GM21723 (cell line): ENCODE results near the gene KATNAL1.

ENCODE experiments used
- ATAC-seq: cut with Tn5 transposase; IDR thresholded peaks from one replicate; pipeline ENCODE4 v1.9.1; 2021; ENCODE audit warnings: mild to moderate bottlenecking, moderate library complexity; ENCODE audit not compliant: unreplicated experiment

KATNAL1 gene

DNA sequence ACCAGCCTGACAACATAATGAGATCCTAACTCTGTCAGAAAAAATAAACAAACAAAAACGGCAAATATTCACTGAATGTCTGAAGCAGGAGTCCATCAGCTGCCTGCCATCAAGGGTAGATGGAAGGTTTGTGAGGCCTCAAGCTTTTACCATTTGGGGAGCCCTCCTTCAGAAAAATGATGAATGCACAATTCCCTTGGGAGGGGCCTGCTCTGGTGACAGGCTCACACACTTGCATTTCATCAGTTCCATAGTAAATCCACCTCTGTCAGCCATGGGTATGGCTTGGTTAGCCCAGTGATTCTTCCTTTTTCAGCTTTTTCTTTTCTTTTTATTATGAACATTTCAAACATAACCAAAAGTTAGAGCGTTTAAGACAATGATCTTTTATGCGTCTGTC, 26.3 kb upstream of the KATNAL1 start:
- no peak for ATAC-seq

DNA sequence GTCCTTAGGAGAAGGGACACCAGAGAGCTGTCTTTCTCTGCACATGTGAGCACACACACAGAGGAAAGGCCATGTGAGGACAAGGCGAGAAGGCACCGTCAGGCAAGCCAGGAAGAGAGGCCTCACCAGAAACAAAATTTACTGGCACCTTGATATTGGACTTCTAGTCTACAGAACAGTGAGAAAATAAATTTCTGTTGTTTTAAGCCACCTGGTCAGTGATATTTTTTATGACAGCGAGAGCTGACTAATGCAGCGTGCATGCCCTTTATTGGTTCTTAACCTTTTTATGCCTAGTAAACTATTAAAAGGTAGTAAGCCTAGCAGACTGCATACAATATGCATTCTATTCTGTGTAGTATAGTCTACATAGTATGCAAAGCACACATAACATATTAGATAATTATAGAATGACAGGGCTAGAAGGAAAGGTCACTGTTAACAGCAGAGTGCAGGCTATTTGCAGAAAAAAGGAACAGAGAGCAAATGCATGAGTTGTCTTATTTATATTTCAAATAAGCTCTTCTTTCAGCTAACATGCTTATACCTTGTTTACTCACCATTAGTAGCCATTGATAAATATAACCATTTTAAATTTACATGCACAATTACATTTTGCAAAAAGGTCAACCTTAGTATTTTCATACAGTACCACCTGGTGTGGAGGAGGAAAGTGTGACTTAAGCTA, 25.2 kb upstream of the KATNAL1 start:
- no peak for ATAC-seq

DNA sequence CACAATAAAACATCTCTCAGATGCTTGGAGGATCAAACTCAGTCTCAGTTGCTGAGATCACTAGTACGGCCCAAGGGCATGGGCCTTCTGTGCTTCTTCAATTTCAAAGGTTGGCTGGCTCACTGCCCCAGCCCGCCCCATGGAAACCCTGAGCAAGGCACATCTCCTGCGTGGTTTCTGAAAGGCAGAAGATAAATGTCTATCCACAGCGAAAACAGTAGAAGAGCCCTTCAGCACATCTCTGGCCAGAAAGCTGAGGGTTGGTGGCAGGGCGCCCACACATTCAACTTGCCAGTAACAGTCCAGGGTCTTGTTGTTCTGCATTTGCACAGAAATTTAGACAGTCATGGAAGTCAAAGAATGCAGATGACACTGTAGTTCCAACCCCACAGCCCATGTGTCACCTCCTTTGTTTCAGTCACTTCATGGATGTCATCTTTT, 24.0 kb upstream of the KATNAL1 start:
- ATAC-seq: no peak

DNA sequence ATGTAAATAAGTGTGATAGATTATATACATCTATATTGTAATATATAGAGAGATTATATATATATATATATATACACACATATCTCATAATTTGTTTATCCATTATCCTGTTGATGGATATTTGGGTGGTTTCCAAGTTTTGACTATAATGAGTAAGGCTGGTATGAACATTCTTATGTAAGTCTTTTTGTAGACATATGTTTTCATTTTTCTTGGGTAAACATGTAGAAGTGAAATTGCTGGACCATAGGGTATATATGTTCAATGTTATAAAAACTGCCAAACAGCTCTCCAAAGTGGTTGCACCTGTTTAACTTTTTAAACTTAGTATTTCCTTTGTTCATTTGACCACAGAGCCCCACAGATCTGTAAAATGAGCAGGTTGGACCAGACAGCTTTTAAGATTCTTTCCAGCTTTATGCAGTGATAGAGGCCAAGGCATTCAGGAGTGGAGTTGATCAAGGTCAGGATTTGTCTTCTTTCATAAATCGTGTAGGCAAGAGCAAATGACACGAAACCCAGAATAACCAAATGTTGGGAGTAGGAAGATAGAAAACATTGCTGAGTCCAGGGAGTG, 21.7 kb upstream of the KATNAL1 start:
- ATAC-seq: no peak

DNA sequence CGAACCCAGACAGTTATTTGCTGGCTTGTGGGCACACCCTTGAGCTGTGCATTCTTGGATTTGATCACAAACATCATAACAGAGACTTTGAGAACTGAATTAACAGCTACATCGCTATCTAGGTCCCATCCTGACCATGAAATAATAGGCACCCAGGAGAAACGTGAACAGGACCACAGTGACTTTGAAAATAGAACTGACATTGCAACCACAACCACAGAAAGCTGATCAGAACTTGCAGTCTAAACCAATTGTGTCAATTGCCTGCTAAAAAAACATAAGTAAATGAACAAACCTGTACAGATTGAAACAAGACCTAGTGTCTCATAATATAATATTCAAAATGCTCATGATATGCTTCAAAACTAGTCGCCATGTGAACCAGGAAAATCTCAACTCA, 18.3 kb upstream of the KATNAL1 start:
- ATAC-seq: no peak

DNA sequence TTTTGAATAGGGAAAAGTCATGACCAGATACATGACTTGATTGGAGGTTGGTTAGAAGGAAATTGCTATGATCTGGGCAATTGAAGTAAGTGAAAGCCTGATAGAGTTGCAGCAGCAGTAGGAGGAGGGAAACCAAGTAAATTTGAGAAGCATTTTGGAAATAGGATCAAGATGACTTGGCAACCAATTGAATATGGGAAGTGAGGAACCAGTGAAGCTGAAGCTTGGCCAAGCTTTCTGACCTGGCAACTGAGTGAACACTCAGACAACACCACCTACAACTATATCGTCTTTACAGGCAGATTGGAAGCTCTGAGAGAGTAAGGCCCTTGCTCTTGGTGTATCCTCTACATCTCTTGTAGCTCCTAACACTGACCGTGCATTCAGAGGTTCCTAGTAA, 16.2 kb upstream of the KATNAL1 start:
- ATAC-seq: no peak

DNA sequence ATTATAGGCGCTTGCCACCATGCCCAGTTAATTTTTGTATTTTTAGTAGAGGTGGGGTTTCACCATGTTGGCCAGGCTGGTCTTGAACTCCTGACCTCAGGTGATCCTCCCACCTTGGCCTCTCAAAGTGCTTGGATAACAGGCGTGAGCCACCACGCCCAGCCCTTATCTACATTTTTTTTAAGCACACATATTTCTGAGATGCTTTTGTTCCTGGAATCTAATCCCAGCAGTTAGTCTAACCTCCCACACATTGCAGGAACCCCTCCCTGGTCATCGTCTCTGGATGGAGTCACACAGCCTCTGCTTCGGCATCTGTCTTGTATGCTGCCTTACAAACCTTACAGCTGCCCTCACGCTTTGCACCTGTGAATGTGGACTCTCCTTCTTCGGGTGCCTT, 15.1 kb upstream of the KATNAL1 start:
- no peak for ATAC-seq

DNA sequence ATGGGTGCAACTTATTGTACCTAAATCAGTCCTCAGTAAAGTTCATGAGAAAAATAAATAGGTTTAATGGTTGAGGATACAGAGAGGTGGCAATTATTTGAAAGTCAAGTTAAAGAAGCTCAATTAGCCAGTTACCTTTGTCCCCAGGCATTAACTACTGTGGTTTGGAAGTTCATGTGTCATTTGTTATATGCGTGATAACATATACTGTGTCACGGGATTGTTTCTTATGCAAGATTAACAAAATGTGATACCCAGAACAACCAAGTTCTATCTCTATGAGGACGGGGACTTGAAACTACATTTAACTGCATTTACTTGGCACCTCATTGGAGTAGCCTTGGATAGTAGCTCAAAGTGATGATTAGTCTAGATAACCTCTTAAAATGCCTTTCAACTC, 13.9 kb upstream of the KATNAL1 start:
- no peak for ATAC-seq

DNA sequence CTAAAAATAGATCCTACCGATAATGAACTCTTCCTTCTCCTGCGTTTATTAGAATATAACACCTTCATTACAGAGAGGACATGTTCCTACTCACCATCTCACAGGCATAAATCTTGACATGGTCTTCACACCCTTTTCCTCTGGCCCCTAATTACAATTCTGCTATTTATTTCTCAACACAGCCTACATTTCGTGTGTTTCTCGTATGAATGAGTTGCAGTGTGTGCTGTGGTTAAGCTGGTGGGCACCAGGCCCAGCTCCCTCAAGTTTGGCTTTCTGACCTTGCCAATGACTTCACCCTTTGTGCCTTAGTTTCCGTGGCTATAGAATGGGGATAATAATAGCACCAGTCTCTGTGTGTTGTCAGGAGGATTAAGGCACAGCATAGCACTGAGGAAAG, 12.3 kb upstream of the KATNAL1 start:
- no peak for ATAC-seq

DNA sequence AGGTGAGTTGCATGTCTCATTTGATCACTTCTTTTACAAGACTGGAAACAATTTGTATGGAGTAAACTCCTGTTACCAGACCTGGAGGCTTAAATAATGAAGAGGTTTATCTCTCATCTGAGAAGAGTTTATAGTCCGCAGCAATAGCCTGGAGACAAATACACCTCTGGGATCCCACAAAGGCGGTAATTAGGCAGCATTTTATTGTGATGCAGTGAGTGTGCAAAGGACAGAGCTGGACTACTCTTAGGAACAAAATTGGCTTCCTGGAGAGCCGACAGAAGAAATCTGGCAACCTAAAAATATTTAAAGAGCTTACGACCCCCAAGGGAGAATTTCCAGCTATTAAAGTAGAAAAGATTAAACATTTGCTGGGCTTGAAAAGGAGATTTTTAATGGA, 11.8 kb upstream of the KATNAL1 start:
- ATAC-seq: no peak

DNA sequence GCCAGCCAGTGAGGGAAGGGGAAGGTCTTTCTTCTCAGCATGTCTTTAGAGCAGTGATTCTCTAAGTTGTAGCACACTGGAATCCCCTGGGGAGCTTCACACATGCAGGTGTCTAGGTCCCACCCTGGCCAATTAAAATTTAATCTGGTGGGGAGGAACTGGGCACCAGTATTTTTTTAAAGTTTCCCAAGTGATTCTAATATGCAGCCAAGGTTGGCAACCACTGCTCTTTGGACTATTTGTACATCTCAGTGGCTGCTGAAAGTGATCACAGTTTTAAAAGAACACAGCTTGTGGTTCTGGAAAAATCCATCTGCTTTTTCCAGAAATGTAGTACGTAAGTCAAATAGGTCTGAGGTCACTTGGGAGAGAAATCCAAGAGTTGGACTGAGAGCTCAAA, 10.7 kb upstream of the KATNAL1 start:
- ATAC-seq: no peak

DNA sequence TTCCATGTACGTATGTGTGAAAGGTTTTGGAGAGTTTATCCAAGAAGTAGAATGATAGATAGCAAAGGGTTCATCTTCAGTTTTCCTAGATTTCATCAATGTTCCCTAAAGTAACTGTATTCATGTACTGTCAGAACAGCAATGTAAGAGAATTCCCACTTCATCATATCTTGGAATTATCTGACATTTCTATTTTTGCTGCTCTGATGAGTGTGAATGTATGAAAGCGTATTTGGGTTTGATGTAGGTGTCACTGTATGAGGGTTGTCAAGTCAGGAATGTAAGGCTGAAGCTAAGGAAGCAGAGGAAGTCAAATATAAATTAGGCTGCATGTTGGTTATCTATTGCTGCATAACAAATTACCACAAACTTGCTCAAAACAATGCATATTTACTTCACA, 7.2 kb upstream of the KATNAL1 start:
- ATAC-seq: no peak

DNA sequence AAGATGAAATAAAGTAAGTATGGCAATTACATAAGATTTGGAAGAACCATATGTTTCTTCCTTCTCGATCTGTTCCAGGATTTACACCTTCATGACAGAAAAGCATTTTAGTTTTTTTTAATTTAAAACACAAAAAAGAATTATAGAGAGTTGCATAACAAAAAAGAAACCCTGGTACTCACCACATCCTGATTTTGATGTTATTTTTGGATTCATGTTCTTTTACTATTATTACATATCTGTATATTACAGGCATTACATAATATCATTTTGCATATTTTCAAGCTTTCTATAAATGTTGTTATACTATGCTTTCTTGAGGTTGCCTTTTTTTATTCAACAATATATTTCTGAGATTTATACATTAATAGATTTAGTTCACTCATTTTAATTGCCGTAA, 6.7 kb upstream of the KATNAL1 start:
- no peak for ATAC-seq

DNA sequence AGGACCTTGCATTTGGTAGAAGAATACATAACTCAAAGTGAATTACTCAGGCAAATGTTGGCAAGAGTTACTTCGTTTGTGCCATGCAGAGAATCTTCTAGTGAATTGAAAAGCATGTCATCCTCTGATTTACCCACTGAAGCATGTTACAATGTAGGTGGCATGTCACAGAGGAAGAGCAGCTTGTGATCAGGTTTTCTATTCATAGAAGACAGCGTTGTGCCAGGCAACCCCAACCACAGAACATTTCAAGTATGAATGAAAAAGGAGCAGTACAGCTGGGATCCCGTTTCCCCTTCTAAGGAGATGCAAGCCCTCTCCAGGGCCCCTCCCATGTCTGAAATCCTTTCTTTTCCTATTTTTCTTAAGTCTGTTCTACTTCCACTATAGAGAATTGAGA, 6.0 kb upstream of the KATNAL1 start:
- no peak for ATAC-seq

DNA sequence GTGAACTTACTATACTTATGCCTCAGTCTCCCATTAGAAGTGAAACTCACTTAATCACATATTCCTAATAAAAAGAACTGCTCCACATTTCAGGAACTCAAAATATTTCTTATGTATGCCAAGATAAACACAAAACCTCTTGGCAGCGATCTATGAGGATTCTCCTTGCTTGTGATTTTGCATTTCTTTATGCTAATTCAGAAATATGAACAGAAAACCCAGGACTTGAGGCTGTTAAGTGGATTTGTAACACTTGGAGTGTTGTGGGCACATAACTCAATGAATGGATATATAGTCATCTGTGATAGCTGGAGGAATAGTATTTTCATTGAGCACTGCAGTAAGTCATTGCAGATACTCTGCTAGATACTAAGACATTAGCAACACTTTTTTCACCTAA, 5.6 kb upstream of the KATNAL1 start:
- ATAC-seq: no peak

DNA sequence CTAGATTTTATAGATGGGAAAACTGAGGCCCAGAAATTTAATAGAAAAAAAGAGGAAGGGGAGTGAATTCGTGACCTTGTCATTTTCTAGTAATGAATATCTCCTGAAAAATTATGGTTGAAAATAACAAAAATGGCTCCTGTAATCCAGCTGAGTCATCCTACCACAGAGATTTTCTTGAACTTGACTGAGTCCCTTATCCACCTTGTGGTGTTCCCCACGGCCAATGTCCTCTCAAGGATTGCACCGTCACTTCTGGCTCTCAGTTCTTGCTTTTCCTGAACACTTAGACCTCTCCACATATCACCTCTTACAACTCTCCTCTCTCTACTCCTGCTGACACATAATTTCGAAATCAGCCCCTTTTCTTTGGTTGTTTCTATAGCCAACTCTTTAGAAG, 1.2 kb upstream of the KATNAL1 start:
- ATAC-seq: no peak

DNA sequence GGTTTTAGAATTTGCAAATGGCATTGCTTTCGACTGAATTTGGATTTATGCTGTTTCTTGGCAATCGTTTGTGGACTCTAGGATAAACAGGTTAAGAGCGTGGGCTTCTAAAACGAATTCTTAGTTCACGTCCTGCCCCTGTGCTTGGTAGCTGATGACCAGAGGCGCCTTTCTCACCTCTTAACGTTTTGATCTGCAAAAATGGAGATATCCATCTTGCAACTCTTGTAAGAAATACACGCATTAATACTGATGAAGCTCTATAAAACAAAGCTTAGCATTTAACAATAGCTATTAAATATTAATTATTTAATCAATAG, 580 bp upstream of the KATNAL1 start:
- ATAC-seq: no peak

DNA sequence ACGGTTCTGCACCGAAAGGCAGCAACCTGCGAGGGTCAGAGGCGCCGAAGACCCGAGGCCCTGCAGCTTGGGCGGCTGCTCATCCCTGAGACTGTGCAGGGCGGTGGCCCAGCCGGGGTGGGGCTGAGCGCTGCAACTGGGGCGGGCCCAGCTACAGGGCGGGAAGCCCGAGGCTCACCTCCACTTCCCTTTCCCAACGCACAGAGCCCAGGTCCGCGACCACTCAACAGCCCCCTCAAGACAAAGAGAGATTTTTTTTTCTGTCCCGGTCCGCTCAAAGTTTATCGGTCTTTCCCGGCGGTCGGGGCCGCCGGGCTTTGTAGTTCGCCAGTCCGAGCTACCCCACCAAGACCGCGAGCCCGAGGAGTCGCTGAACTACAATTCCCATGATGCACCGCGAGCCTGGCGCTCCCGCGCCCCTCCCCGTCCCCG, 573 bp downstream of the KATNAL1 start:
- peak; percentile 90 for ATAC-seq

DNA sequence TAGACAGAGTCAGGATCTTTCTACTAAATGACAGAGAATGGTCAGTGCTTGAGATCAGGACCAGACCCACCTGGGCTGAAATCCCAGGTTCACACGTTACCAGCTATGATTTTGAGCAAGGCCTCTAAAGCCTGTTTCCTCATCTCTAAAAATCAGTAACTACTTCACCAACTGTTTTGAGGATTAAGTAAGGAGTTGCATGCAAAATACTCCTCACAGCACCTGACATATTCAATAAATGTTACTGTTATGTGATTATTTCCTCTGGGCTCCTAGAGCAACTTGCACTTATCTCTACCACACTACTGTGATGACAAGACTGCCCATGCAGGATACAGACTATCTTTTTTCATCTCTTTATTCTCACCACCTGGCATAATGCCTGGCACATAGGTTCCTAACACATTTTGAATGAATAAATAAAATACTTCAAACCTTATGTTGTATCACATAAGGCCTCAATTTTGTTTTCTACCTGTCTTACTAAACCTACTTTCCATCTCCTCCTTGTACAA, 1.8 kb downstream of the KATNAL1 start:
- no peak for ATAC-seq

DNA sequence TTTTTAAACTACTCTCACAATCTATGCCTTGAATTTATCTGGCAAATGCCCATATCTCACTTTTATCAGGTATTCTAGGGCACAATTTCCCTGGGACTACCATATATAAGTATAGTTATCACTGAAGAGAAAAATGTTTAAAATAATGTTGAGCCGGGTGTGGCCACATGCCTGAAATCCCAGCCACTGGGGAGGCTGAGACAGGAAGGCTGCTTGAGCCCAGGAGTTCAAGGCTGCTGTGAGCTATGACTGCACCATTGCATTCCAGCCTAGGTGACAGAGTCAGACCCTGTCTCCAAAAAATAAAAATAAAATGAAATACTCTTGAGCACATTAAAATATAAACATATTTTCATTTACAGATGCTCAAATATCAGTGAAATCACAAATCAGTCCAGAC, 4.1 kb downstream of the KATNAL1 start:
- no peak for ATAC-seq

DNA sequence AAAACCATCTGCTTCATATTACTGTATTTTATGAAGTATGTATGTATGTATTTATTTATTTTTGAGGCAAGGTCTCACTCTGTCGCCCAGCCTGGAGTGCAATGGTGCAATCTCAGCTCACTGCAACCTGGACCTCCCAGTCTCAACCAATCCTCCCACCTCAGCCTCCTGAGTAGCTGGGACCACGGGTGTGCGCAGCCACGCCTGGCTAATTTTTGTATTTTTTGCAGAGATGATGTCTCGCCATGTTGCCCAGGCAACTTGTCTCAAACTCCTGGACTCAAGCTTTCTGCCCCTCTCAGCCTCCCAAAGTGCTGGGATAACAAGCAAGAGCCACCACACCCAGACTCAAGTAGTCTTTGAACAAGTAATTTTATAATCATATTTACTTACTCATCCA, 5.5 kb downstream of the KATNAL1 start:
- no peak for ATAC-seq

DNA sequence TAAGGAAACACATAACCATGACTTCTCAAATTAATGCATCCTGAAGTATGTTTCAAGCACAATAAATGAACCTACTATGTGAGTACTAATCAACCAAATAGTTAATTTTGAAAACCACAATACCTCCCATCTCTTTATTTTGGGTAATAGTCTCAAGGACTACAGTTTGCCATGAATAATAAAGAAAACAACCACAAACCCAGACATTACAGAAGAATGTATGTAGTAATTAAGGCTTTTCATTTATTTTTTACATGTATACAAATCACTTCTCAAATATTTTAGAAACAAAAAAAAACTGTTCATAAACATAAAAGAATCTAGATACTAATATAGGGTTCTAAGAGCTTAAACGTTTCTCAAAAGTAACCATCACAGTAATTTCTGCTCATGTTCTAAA, 6.8 kb downstream of the KATNAL1 start:
- ATAC-seq: no peak

DNA sequence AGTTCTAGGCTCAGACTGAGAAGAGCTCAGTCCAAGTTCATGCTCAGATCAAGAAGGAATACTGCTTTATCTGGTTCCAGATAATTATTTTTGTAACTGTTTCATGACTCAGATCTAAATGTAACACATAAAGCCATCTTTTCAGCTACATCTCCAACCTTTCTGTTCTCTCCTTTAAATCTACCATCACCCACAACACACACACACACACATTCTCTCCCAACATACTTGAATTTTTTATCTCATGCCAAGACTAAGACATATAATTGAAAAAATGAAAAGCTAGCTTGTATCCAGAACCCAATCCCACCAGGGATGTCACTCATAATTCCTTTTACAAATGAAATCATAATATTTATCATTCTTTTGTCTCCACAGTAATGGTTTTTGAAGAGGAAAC, 7.6 kb downstream of the KATNAL1 start:
- ATAC-seq: no peak
